Daoy (cell line): ENCODE results near the gene NUDT3. TPM values are rescaled to one million over a fixed set of nuclear protein-coding genes. Genes with fewer than 3 reads are reported as not detected.
"Not testable (repeated sequence)": the region's sequence is repeated elsewhere in the genome, so short reads cannot be mapped to it uniquely, and the experiment has no call there.

ENCODE experiments used
- DNase-seq: peaks from one replicate; pipeline ENCODE4 v3.0.0-alpha.2; 2015; ENCODE audit warnings: low read depth
- total RNA-seq: library from RNA; depleted of rRNA; stranded (reverse); fragments of >200 nt; shearing (Covaris generic); gene quantifications from 2 replicates; pipeline ENCODE4 v1.2.3, GENCODE V29; 2014

Gene NUDT3
- total RNA-seq, 1 experiment from 2014 or later, result 35.4 TPM

GRCh38 chr6:34252395-34252794 lies 140.1 kb downstream of the NUDT3 start:
- not testable (repeated sequence) for DNase-seq

- DNase-seq, result no peak
Observed at GRCh38 chr6:34249469-34250261, 142.8 kb downstream of the NUDT3 start.

GRCh38 chr6:34248727-34249468 lies 143.6 kb downstream of the NUDT3 start, which contains the start of gene SMIM29:
SMIM29 (minus strand) TSS chr6:34249006; CDS start chr6:34247791, 1,215 bp downstream.
- DNase-seq, result peak; percentile 98

- peak; percentile 54 for DNase-seq
Observed at GRCh38 chr6:34248198-34248726, 144.2 kb downstream of the NUDT3 start.

GRCh38 chr6:34247481-34248197 lies 144.8 kb downstream of the NUDT3 start:
- DNase-seq, result no peak

- peak; percentile 90 for DNase-seq
Observed at GRCh38 chr6:34246563-34247391, 145.7 kb downstream of the NUDT3 start.

- no peak for DNase-seq
Observed at GRCh38 chr6:34246249-34246562, 146.3 kb downstream of the NUDT3 start.

- not testable (repeated sequence) for DNase-seq
Observed at GRCh38 chr6:34245761-34246140, 146.7 kb downstream of the NUDT3 start.

GRCh38 chr6:34245032-34245760 lies 147.3 kb downstream of the NUDT3 start:
- not testable (repeated sequence) for DNase-seq

GRCh38 chr6:34243901-34244884 lies 148.3 kb downstream of the NUDT3 start:
- peak; percentile 98 for DNase-seq

GRCh38 chr6:34243131-34243771 lies 149.2 kb downstream of the NUDT3 start:
- DNase-seq, result peak; percentile 88

GRCh38 chr6:34242252-34243130 lies 150.0 kb downstream of the NUDT3 start:
- DNase-seq, result peak; percentile 63

GRCh38 chr6:34241351-34242215 lies 150.9 kb downstream of the NUDT3 start:
- DNase-seq, result no peak

- DNase-seq, result no peak
Observed at GRCh38 chr6:34240329-34241248, 151.9 kb downstream of the NUDT3 start.

- DNase-seq, result no peak
Observed at GRCh38 chr6:34239893-34240292, 152.6 kb downstream of the NUDT3 start.

- DNase-seq, result no peak
Observed at GRCh38 chr6:34239500-34239825, 153.0 kb downstream of the NUDT3 start.
